ENCODE measurements around the gene DNAH14.

Gene DNAH14

GRCh38 chr1:225378880-225379279 lies 449.4 kb downstream of the DNAH14 start (continued):
- TF ChIP-seq PRDM10 (tag by site-specific recombination; IDR thresholded peaks at IDR 0.05), result peak; percentile 98
- TF ChIP-seq ZBTB8A (tag by site-specific recombination; IDR thresholded peaks at IDR 0.05), result no peak
- TF ChIP-seq ZNF580 (tag by site-specific recombination; IDR thresholded peaks at IDR 0.05), result no peak
- TF ChIP-seq ZSCAN18 (tag by site-specific recombination; IDR thresholded peaks at IDR 0.05), result no peak
- TF ChIP-seq ZNF133 (tag by site-specific recombination; IDR thresholded peaks at IDR 0.05), result no peak
- no peak for TF ChIP-seq ZNF132 (tag by site-specific recombination; IDR thresholded peaks at IDR 0.05; ENCODE audit: borderline replicate concordance)
- TF ChIP-seq SETDB1 (IDR thresholded peaks at IDR 0.05; ENCODE audit: insufficient read length, low read length), result no peak
- TF ChIP-seq RBAK (tag by site-specific recombination; IDR thresholded peaks at IDR 0.05), result no peak
- TF ChIP-seq ZNF558 (tag by site-specific recombination; IDR thresholded peaks at IDR 0.05), result no peak; the same call in 1 of the 2 replicates
- TF ChIP-seq ZNF585B (tag by site-specific recombination; IDR thresholded peaks at IDR 0.05), result no peak
- peak; percentile 56; the same call in 1 of the 2 replicates for TF ChIP-seq KLF1 (tag by site-specific recombination; IDR thresholded peaks at IDR 0.05)
- TF ChIP-seq INSM2 (tag by site-specific recombination; IDR thresholded peaks at IDR 0.05), result peak; percentile 91
- TF ChIP-seq ZNF610 (tag by site-specific recombination; IDR thresholded peaks at IDR 0.05; ENCODE audit: borderline replicate concordance), result peak; percentile 46; the same call in 1 of the 2 replicates
- no peak for TF ChIP-seq ZNF362 (tag by site-specific recombination; IDR thresholded peaks at IDR 0.05)
- no peak for TF ChIP-seq AEBP2 (tag by site-specific recombination; IDR thresholded peaks at IDR 0.05; ENCODE audit: borderline replicate concordance)
- peak; percentile 61; the same call in 1 of the 2 replicates for TF ChIP-seq ZEB2 (tag by site-specific recombination; IDR thresholded peaks at IDR 0.05)
- no peak for TF ChIP-seq ELK4 (IDR thresholded peaks at IDR 0.05; ENCODE audit: borderline replicate concordance, low read depth, low read length)
- no peak for TF ChIP-seq KLF7 (tag by site-specific recombination; IDR thresholded peaks at IDR 0.05; ENCODE audit: borderline replicate concordance)
- no peak for TF ChIP-seq ZBTB10 (tag by site-specific recombination; IDR thresholded peaks at IDR 0.05)
- no peak for TF ChIP-seq KLF9 (tag by site-specific recombination; IDR thresholded peaks at IDR 0.05; ENCODE audit: low read depth)
- TF ChIP-seq ZNF302 (tag by site-specific recombination; IDR thresholded peaks at IDR 0.05; ENCODE audit: low read depth), result no peak
- peak; percentile 81 for TF ChIP-seq IKZF3 (tag by site-specific recombination; IDR thresholded peaks at IDR 0.05)
